ENCODE measurements around the gene FRRS1.
"Not testable (repeated sequence)": the region's sequence is repeated elsewhere in the genome, so short reads cannot be mapped to it uniquely, and the experiment has no call there.

Gene FRRS1, protein sequence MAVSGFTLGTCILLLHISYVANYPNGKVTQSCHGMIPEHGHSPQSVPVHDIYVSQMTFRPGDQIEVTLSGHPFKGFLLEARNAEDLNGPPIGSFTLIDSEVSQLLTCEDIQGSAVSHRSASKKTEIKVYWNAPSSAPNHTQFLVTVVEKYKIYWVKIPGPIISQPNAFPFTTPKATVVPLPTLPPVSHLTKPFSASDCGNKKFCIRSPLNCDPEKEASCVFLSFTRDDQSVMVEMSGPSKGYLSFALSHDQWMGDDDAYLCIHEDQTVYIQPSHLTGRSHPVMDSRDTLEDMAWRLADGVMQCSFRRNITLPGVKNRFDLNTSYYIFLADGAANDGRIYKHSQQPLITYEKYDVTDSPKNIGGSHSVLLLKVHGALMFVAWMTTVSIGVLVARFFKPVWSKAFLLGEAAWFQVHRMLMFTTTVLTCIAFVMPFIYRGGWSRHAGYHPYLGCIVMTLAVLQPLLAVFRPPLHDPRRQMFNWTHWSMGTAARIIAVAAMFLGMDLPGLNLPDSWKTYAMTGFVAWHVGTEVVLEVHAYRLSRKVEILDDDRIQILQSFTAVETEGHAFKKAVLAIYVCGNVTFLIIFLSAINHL

DNA sequence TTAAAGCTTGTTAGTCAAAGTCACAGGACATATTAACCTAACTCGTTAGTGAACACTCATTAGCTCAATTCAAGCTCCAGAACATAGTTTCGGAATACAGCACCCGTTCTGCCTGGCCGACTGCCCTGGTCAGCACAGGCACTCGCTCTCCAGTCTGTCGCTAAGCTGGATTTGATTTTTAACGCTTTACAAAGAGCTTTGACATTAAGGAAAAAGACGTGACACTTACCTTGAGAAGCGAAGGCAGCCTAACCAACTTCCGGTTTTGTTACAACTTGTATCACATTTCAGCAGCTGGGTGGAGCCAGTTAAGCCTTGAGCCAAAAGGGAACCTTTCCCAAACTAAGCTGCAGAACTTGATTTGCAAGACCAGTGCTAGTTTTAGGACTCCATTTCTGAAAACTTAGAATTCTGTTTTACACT is at the start of gene FRRS1:
Gene FRRS1 (minus strand): TSS at position 258 of the 423 bp plus-strand sequence. CDS start 17,867 bp downstream, outside the sequence.
- DNase-seq, result no peak

DNA sequence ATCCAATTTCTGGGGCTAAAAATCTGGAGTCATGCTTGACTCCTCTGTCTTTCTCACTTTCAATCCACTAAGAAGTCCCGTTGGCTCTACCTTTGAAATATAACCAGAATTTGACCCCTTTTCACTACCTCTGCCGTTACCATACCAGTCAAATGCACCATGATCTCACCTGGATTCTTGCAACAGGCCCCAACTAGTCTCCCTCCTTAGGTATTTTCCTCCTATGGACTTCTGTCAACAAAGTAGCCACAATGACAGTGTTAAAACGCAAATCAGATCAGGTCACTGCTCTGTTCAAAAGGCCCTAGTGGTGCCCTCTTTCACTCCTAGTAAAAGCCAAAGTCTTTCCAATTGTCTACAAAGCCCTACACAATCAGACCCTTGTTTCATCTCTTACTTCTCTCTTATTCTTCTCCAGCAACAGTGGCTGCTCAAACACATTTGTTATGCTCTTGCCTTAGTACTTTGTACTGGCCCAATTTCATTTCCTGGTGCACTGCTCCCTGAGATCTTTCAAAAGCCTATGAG is 48.0 kb upstream of the FRRS1 start:
- no peak for DNase-seq

DNA sequence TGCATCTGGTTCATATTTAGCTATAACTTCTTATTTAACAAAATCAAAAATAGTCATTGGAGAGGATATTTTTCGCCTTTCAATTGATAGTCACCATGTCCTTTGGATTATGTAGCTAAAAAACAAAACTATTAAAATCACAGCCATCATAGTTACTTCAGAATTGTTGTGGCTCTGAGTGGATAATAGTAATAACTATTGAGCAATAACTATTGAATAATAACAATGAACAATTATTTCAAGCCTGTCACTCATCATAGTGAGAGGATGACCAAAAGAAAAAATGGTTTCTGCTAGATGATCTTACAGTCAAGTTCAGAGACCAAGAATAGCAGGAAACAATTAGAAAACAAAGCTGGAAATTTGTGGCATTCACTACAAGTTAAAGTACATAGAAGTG is 45.3 kb upstream of the FRRS1 start:
- DNase-seq, result no peak

GRCh38 chr1:99811075-99811474 is 44.6 kb upstream of the FRRS1 start:
- no peak for DNase-seq

- DNase-seq, result no peak
Observed at GRCh38 chr1:99808391-99809115, 42.1 kb upstream of the FRRS1 start.

- no peak for DNase-seq
Observed at GRCh38 chr1:99806882-99807281, 40.4 kb upstream of the FRRS1 start.

DNA sequence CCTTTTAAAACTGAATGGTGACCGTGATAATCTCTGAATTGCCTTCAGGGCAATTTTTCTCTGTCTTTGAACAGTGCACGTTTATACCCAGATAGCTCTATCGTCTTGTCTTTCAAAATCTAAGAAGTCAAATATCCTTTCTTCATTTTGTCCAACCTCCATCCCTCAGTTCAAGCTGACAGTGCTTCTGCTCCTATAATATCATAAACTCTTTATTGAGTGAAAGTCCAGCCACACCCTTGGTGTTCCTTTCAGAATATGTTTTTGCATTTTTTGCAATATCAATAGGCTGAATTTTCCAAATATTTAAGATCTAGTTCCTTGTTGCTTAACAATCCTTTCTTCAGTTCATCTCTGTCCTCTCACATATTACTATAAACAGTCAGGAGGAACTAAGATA is 35.1 kb upstream of the FRRS1 start:
- no peak for DNase-seq

DNA sequence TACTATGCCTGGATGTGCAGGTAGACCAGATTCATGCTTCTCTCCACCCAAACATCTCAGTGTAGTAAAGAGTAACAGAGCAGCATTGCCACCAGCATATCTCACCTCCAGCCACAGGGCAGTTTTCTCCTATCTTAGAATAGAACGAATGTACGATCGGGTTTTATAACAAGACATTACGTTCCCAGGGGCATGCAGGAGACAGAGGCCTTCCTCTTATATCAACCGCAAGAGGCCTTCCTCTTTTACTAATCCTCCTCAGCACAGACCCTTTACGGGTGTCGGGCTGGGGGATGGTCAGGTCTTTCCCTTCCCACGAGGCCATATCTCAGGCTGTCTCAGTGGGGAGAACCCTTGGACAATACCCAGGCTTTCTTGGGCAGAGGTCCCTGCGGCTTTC is 27.4 kb upstream of the FRRS1 start:
- DNase-seq, result not testable (repeated sequence)

DNA sequence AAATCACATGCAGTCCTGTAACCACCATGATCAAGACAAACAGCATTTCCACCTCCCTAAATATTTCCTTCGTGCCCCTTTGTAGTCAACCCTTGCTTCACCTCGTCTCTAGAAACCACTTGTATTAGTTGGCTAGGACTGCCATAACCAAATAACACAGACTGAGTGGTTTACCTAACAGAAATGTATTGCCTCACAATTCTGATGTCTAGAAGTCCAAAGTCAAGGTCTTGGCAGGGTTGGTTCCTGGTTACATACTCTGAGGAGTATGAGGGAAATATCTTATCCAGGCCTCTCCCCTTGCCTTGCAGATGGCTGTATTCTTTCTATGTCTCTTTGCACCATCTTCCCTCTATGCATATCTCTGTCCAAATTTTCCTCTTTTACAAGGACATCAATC is 23.3 kb upstream of the FRRS1 start:
- no peak for DNase-seq

DNA sequence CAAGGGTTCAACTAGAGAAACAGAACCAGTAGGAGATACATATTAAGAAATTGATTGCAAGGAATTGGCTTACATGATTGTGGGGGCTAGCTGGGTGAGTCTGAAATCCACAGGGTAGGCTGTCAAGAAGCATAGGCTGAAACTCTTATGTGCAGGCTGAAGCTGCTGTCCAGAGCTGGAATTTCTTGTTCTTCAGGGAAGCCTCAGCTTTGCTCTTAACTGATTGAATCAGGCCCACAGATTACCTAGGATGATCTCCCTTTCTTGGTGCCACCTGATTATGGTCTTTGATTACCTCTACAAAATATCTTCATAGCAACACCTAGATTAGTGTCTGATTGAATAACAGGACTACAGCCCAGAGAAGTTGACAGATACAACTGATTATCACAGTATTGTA is 22.5 kb upstream of the FRRS1 start:
- DNase-seq, result no peak

GRCh38 chr1:99786751-99787501 is 20.5 kb upstream of the FRRS1 start:
- no peak for DNase-seq

DNA sequence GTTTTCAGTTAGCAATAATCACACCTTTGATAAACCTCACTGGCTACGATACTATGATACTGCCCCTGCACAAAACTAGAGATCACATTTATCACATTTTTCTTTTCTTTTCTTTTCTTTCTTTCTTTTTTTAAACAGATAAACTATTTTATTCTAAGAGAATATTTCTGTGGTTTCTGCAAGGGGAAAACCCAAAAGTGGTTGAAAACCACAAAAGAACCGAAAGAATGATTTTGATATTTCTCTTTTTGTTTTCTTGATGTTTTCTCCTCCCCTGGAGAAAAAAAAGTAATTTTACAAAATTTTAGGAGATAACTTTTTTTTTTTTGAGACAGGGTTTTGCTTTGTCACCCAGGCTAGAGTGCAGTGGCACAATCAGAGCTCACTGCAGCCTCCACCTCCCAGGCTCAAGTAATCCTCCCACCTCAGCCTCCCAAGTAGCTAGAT is 18.4 kb upstream of the FRRS1 start:
- DNase-seq, result no peak

DNA sequence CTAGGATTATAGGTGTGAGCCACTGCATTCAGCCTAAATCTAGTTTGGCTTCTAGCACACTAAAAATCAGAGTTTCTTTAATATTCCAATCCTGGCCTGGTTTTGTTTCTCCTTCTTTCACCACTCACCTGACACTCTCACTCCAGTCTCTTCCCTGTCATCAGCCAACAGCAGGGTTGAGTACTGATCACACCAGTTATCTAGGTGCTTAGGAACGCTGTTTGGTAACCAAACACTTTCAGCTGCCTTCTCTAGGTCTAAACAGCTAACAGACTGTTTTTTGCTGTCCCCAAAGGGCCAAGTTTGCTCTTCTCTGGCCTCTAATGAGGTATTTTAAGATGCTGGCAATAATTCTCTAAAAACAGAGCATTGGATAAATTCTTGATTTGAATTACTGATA is 17.7 kb upstream of the FRRS1 start:
- DNase-seq, result no peak

GRCh38 chr1:99782920-99783319 is 16.5 kb upstream of the FRRS1 start:
- no peak for DNase-seq

DNA sequence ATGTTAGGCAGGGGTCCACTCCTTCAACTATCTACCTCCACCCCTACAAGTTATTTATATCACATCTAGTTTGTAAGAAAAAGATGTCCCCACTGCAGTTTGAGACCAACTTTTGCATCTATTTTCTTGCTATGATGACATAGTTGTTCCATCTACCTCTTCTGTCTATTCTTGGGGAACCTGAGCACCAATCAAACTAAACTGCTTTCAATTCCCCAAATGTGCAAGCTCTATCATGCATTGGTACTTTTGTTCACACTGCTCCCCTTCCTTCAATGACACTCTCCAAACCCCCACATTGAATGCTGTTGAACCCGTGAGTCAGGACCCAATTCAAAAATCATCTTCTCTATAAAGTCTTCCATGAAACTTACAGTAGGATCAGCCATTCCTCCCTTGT is 16.0 kb upstream of the FRRS1 start:
- no peak for DNase-seq

DNA sequence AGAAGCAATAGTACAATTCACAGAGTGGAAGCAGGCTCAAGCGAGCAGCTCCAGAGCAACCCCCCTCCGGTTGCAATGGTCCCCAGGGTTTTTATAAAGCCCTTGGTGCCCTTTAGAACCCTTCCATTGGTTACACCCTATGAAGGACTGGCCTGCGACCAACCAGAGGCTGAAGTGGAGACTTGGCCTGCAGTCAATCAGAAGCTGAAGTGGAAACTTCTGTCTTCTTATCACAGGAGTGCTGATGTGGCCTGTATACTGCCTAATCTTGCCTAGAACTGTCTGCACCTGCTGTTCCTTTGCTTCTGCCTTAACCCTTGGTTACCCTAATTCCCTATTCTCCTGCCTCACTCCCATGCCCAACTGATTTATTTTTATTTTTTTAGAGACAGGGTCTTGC is 15.4 kb upstream of the FRRS1 start:
- DNase-seq, result no peak

DNA sequence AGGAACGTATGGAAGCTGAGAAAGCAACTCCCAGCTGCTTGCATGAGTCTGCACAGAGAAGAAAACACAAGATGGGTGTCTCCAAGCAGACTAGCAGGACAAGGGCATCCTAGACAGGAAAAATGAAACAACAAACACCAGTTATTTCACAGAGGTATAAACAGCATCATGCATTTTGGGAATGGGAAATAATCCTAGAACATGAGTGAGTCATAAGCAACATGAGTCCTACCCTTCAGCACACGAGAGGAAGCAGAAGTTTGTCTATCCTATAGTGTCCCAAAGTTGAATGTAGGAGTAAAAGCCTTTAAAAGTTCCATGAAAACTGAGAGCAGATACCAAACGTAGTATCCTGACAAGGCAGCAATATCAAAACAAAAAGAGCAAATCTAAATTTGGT is 11.3 kb upstream of the FRRS1 start:
- DNase-seq, result no peak

- no peak for DNase-seq
Observed at GRCh38 chr1:99776120-99776519, 9.7 kb upstream of the FRRS1 start.

DNA sequence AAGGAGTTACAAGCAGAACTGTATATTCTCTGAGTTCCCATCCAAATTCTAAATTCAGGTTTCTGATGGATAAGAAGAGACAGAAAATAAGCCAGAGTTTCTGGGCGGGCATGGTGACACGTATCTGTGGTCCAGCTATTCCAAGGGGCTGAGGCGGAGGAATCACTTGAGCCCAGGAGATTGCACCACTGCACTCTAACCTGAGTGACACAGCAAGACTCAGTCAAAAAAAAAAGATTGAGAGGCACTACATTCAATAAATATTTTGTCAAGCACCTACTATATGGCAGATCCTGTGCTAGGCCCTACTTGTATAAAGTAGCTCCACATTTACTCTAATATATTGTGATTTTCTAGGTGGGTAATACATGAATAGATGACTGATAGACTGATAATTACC is 6.4 kb upstream of the FRRS1 start:
- no peak for DNase-seq

DNA sequence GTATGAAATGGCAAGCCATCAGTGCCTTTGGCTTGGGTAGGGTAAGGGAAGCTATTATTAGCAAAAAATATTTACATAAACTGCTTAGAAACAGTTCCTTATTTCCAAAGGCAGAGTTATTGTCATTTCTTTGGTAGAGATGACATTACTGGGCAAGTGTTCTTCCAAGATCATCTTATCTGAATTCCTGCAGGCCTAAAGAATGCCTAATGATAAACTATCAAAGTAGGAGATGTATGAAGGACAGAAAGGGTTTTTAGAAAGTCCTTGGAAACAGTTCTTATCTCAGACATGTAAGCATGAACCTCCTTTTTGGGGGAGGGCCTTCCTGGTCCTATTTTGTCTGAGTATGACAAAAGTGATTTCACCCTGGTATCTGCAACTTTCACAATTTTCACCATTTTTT is 5.1 kb upstream of the FRRS1 start:
- no peak for DNase-seq

DNA sequence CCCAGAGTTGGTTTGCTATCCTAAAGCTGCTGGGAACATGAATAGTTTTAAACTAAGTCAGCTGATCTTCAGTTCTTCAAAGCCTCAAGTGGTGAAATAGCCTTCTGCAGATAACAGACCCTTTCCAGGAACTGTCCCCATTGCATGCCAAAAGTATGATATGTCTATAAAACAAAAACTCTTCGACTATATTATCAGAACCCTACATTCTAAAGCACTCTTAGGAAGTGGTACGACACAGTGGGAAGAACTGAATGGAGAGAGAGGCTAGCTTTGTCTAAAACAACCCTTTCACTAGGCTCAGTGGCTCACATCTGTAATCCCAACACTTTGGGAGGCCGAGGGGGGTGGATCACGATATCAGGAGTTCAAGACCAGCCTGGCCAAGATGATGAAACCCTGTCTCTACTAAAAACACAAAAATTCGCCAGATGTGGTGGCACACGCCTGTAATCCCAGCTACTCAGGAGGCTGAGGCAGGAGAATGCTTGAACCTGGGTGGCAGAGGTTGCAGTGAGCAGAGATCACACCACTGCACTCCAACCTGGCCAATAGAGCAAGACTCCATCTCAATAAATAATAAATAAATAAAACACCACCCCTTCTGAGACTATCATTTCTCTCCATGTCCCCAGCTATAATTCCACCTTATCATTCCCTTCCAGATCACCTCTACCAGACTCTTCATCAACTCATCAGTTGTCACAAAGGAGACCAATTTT is 2.2 kb upstream of the FRRS1 start:
- no peak for DNase-seq

DNA sequence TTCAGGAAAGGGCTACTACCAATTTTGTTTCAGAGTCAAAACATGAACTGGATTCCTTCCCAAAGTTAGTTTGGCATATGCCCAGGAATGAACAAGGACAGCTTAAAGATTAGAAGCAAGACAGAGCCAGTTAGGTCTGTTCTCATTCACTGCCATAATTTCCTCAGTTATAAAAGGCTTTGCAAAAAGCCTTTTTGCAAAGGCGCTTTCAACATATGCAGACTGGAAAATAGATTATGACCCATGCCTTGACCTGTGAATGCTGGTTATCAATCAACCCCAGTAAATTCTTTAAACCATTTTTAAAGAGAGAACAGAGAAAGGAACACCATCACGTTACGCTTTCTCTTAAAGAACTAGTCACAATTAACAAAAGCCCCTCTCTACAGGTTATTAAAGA is 1.7 kb upstream of the FRRS1 start:
- no peak for DNase-seq
